ENCODE results near the gene PHKB.
"Not testable (repeated sequence)": the region's sequence is repeated elsewhere in the genome, so short reads cannot be mapped to it uniquely, and the experiment has no call there.

The PHKB gene

GRCh38 chr16:47460711-47461597 is at the start of gene PHKB, which contains the start of gene ITFG1:
TSS of gene PHKB (plus strand) at chr16:47461331. CDS start at chr16:47461351, 20 bp downstream.
TSS of gene ITFG1 (minus strand) at chr16:47461063. CDS start at chr16:47461045, 18 bp downstream.
- TF ChIP-seq, protein P1, sequence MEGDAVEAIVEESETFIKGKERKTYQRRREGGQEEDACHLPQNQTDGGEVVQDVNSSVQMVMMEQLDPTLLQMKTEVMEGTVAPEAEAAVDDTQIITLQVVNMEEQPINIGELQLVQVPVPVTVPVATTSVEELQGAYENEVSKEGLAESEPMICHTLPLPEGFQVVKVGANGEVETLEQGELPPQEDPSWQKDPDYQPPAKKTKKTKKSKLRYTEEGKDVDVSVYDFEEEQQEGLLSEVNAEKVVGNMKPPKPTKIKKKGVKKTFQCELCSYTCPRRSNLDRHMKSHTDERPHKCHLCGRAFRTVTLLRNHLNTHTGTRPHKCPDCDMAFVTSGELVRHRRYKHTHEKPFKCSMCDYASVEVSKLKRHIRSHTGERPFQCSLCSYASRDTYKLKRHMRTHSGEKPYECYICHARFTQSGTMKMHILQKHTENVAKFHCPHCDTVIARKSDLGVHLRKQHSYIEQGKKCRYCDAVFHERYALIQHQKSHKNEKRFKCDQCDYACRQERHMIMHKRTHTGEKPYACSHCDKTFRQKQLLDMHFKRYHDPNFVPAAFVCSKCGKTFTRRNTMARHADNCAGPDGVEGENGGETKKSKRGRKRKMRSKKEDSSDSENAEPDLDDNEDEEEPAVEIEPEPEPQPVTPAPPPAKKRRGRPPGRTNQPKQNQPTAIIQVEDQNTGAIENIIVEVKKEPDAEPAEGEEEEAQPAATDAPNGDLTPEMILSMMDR (IDR thresholded peaks at IDR 0.05; ENCODE audit: control insufficient read depth, extremely low read depth, insufficient read depth) = no peak
- peak within 1 kb of the TSS; percentile 80 for H3K4me3 ChIP-seq (ENCODE audit: low read depth, low read length)
- peak; percentile 67 for DNase-seq (ENCODE audit: low read depth)

GRCh38 chr16:47413041-47413440 is 48.1 kb upstream of the PHKB start:
- no peak for DNase-seq (ENCODE audit: low read depth)
- TF ChIP-seq, protein P1 (IDR thresholded peaks at IDR 0.05; ENCODE audit: control insufficient read depth, extremely low read depth, insufficient read depth) = no peak
- H3K4me3 ChIP-seq (ENCODE audit: low read depth, low read length) = no peak overlapping the region

- TF ChIP-seq, protein P1 (IDR thresholded peaks at IDR 0.05; ENCODE audit: control insufficient read depth, extremely low read depth, insufficient read depth) = no peak
- DNase-seq (ENCODE audit: low read depth) = no peak
- H3K4me3 ChIP-seq (ENCODE audit: low read depth, low read length) = no peak overlapping the region
These were observed 44.3 kb upstream of the PHKB start for GRCh38 chr16:47416869-47417268.

- DNase-seq (ENCODE audit: low read depth) = no peak
- TF ChIP-seq, protein P1 (IDR thresholded peaks at IDR 0.05; ENCODE audit: control insufficient read depth, extremely low read depth, insufficient read depth) = no peak
- H3K4me3 ChIP-seq (ENCODE audit: low read depth, low read length) = no peak overlapping the region
These were observed 36.3 kb upstream of the PHKB start for GRCh38 chr16:47424846-47425245.

GRCh38 chr16:47426806-47427205 is 34.3 kb upstream of the PHKB start:
- TF ChIP-seq, protein P1 (IDR thresholded peaks at IDR 0.05; ENCODE audit: control insufficient read depth, extremely low read depth, insufficient read depth) = no peak
- no peak for DNase-seq (ENCODE audit: low read depth)
- no peak overlapping the region for H3K4me3 ChIP-seq (ENCODE audit: low read depth, low read length)

GRCh38 chr16:47431960-47432359 is 29.2 kb upstream of the PHKB start:
- TF ChIP-seq, protein P1 (IDR thresholded peaks at IDR 0.05; ENCODE audit: control insufficient read depth, extremely low read depth, insufficient read depth) = no peak
- no peak overlapping the region for H3K4me3 ChIP-seq (ENCODE audit: low read depth, low read length)
- DNase-seq (ENCODE audit: low read depth) = no peak

DNA sequence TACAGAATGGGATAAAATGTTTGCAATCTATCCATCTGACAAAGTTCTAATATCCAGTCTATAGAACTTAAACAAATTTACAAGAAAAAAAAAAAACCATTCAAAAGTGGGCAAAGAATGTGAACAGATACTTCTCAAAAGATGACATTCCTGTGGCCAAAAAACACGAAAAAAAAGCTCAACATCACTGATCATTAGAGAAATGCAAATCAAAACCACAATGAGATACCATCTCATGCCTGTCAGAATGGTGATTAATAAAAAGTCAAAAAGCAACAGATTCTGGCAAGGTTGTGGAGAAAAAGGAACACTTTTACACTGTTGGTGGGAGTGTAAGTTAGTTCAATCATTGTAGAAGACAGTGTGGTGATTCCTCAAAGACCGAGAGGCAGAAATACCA is 26.9 kb upstream of the PHKB start:
- DNase-seq (ENCODE audit: low read depth); H3K4me3 ChIP-seq (ENCODE audit: low read depth, low read length): not testable (repeated sequence)

DNA sequence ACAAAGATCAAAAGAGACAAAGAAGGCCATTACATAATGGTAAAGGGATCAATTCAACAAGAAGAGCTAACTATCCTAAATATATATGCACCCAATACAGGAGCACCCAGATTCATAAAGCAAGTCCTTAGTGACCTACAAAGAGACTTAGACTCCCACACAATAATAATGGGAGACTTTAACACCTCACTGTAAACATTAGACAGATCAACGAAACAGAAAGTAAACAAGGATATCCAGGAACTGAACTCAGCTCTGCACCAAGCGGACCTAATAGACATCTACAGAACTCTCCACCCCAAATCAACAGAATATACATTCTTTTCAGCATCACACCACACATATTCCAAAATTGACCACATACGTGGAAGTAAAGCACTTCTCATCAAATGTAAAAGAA is 21.1 kb upstream of the PHKB start:
- H3K4me3 ChIP-seq (ENCODE audit: low read depth, low read length); DNase-seq (ENCODE audit: low read depth): not testable (repeated sequence)

DNA sequence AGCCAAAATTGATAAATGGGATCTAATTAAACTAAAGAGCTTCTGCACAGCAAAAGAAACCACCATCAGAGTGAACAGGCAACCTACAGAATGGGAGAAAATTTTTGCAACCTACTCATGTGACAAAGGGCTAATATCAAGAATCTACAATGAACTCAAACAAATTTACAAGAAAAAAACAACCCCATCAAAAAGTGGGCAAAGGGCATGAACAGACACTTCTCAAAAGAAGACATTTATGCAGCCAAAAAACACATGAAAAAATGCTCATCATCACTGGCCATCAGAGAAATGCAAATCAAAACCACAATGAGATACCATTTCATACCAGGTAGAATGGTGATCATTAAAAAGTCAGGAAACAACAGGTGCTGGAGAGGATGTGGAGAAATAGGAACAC is 18.2 kb upstream of the PHKB start:
- H3K4me3 ChIP-seq (ENCODE audit: low read depth, low read length); DNase-seq (ENCODE audit: low read depth): not testable (repeated sequence)
